K562 (cell line): ENCODE data around the gene GLIPR2. TPM values are rescaled to one million over a fixed set of nuclear protein-coding genes. Genes with fewer than 3 reads are reported as not detected.

ENCODE experiments used
- ATAC-seq: fragments of 200-7000 bp; cut with Tn5 transposase; 3 replicates; pipeline ENCODE4 v1.9.1; 2020; ENCODE audit warnings: moderate library complexity
- BruUV-seq: library from RNA; stranded (reverse); fragments of 400-500 nt; replicated peaks from 2 replicates; lab custom pipeline; 2021; lab: Mats Ljungman, UMichigan
- CTCF ChIA-PET: fragments of 300-600 bp; formaldehyde crosslinking; extraction: SDS; loops from one replicate; lab custom pipeline; 2021; ENCODE audit warnings: low intra/inter-chr PET ratio; lab: Yijun Ruan, JAX
- POLR2A ChIA-PET: fragments of 300-600, 350-650 bp; sonication (Branson Sonifier 250); formaldehyde crosslinking; extraction: SDS; loops from one replicate; lab custom pipeline; 2021; ENCODE audit warnings: antibody characterized with exemption, inconsistent platforms; lab: Yijun Ruan, JAX
- DNase-seq, 4 experiments: peaks; one replicate each; pipeline versions ENCODE4 v3.0.0 to v3.0.0-alpha.2; 2011 to 2018; ENCODE audit warnings: low spot score in 3 of 4, mixed read lengths in 3 of 4; ENCODE audit errors: extremely low read depth in 1 of 4
- FAIRE-seq: peaks from 2 replicates; lab custom pipeline; 2011; peaks lifted over from hg19 to GRCh38; lab: Jason Lieb, UNC
- H2AFZ ChIP-seq: 2 replicates; pipeline ENCODE4 v1.6.0; 2011; ENCODE audit warnings: low read depth, low read length, control low read depth, inconsistent platforms
- H3K27ac ChIP-seq: fragments of 200-600 bp; 3 replicates; pipeline ENCODE4 v1.8.0; 2011; ENCODE audit warnings: low read depth, mild to moderate bottlenecking, control low read depth, inconsistent platforms, low read length, moderate library complexity, mixed read lengths; ENCODE audit errors: extremely low read depth
- H3K27me3 ChIP-seq, 2 experiments: fragments of 300-600 bp in 1 of 2; 2 replicates in 1 of 2; 3 replicates in 1 of 2; pipeline versions ENCODE4 v1.6.0 to v1.8.0; 2011; ENCODE audit warnings: inconsistent platforms in 2 of 2, low read length in 2 of 2, mild to moderate bottlenecking in 1 of 2, mixed read lengths in 1 of 2, moderate library complexity in 1 of 2; ENCODE audit not compliant: control insufficient read depth in 2 of 2, insufficient read depth in 2 of 2
- H3K36me3 ChIP-seq: fragments of 300-600 bp; 3 replicates; pipeline ENCODE4 v1.8.0; 2011; ENCODE audit warnings: mild to moderate bottlenecking, low read length, inconsistent platforms; ENCODE audit not compliant: control insufficient read depth, insufficient read depth
- H3K4me1 ChIP-seq, 2 experiments: fragments of 200-600 bp in 1 of 2; replicated peaks in 1 of 2; 2 replicates in 1 of 2; 3 replicates in 1 of 2; pipeline versions ENCODE4 v1.5.1 to v1.8.0; 2011; ENCODE audit warnings: inconsistent platforms in 2 of 2, low read length in 2 of 2, mild to moderate bottlenecking in 1 of 2, mixed read lengths in 1 of 2, moderate library complexity in 1 of 2; ENCODE audit not compliant: control insufficient read depth in 2 of 2, insufficient read depth in 2 of 2
- H3K4me2 ChIP-seq: 2 replicates; pipeline ENCODE4 v1.6.1; 2011; ENCODE audit warnings: low read length, control low read depth, inconsistent platforms, mixed read lengths; ENCODE audit not compliant: insufficient read depth
- H3K4me3 ChIP-seq: fragments of 200-600 bp; sonication (generic), shearing (Covaris generic); 2 replicates; pipeline ENCODE4 v1.5.1; 2016; ENCODE audit warnings: control low read depth, inconsistent platforms
- H3K79me2 ChIP-seq: fragments of 200-600 bp; 3 replicates; pipeline ENCODE4 v1.8.0; 2011; ENCODE audit warnings: low read length, inconsistent platforms; ENCODE audit not compliant: control insufficient read depth, insufficient read depth
- H3K9ac ChIP-seq, 2 experiments: 2 replicates each; pipeline versions ENCODE4 v1.6.0 to v1.6.1; 2011; ENCODE audit warnings: low read depth in 2 of 2, low read length in 2 of 2, control low read depth in 1 of 2, inconsistent platforms in 1 of 2, mild to moderate bottlenecking in 1 of 2, mixed read lengths in 1 of 2; ENCODE audit not compliant: insufficient read depth in 1 of 2
- H3K9me1 ChIP-seq: one replicate; pipeline ENCODE4 v1.6.0; 2011; ENCODE audit warnings: inconsistent platforms, mild to moderate bottlenecking, low read length, moderate library complexity; ENCODE audit not compliant: control insufficient read depth, insufficient read depth
- H3K9me3 ChIP-seq: replicated peaks from 2 replicates; pipeline ENCODE4 v1.5.1; 2011; ENCODE audit warnings: low read depth, low read length, inconsistent platforms; ENCODE audit not compliant: control insufficient read depth, insufficient read depth
- H4K20me1 ChIP-seq: replicated peaks from 2 replicates; pipeline ENCODE4 v1.6.1; 2011; ENCODE audit warnings: low read length, inconsistent platforms, mixed read lengths; ENCODE audit not compliant: control insufficient read depth, insufficient read depth
- BRD4 ChIP-seq: fragments of 200-600 bp; sonication (generic); IDR thresholded peaks from 2 replicates; pipeline ENCODE4 v1.6.1; 2017; ENCODE audit warnings: inconsistent platforms
- HOXB6 ChIP-seq: fragments of 250-450 bp; sonication (Bioruptor Pico); IDR thresholded peaks from 2 replicates; pipeline ENCODE4 v1.5.1; 2022; ENCODE audit warnings: mild to moderate bottlenecking, borderline replicate concordance
- ILK ChIP-seq: fragments of 450-650 bp; IDR thresholded peaks from 2 replicates; pipeline ENCODE4 v1.6.1; 2016; ENCODE audit warnings: missing genetic modification characterization, low read depth, mild to moderate bottlenecking, missing compliant biosample characterization, moderate library complexity, borderline replicate concordance
- KAT8 ChIP-seq: fragments of 450-650 bp; IDR thresholded peaks from 2 replicates; pipeline ENCODE4 v1.6.1; 2016; ENCODE audit warnings: low read depth, mild to moderate bottlenecking
- MIER1 ChIP-seq: fragments of 450-650 bp; IDR thresholded peaks from 2 replicates; pipeline ENCODE4 v1.6.1; 2016; ENCODE audit warnings: antibody characterized with exemption, mild to moderate bottlenecking, low read depth
- ZNF165 ChIP-seq: fragments of 250-450 bp; sonication (Bioruptor Pico); IDR thresholded peaks from 2 replicates; pipeline ENCODE4 v1.4.0; 2020; ENCODE audit warnings: borderline replicate concordance
- WGBS: fragments of 100-300 bp; shearing (Covaris generic); methylation state at CpG from one replicate; pipeline ENCODE4 v1.1.6; 2016; ENCODE audit warnings: low coverage, mixed read lengths; ENCODE audit not compliant: insufficient coverage; ENCODE audit errors: missing lambda C conversion rate; 5-methylcytosine and 5-hydroxymethylcytosine counted together
- in situ Hi-C: fragments of 300-500 bp; cut with MboI; formaldehyde crosslinking; loops from 4 replicates; pipeline ENCODE4 v1.15.0; 2018; ENCODE audit warnings: inconsistent platforms, mixed read lengths
- intact Hi-C: fragments of 100-400 bp; cut with micrococcal nuclease; formaldehyde crosslinking; loops from 2 replicates; pipeline ENCODE4 v1.14.2; 2022
- polyA plus RNA-seq, 8 experiments: library from polyadenylated mRNA; depleted of rRNA in 4 of 8; stranded (reverse) in 5 of 8; unstranded in 3 of 8; fragments of >200 nt; fragmentation: Nextera tagmentation in 2 of 8; fragmentation: Illumina TruSeq in 1 of 8; extraction: Ambion mirVana in 2 of 8; extraction: Trizol in 1 of 8; gene quantifications; 2 replicates each; pipeline versions ENCODE4 v1.2.1 to v1.2.3, GENCODE V29; 2011 to 2014; ENCODE audit warnings: inconsistent platforms in 1 of 8, missing spikeins in 1 of 8
- total RNA-seq, 7 experiments: library from RNA; depleted of rRNA in 6 of 7; stranded (reverse); fragments of >200 nt in 6 of 7; fragmentation: Illumina TruSeq in 2 of 7; extraction: Trizol in 2 of 7; gene quantifications; 2 replicates each; pipeline versions ENCODE4 v1.2.1 to v1.2.3, GENCODE V29; 2011 to 2021; ENCODE audit warnings: low replicate concordance in 1 of 7
- TF ChIP-seq, protein P1 (sequence below), 2 experiments: fragments of 250-450 bp in 1 of 2; fragments of 450-650 bp in 1 of 2; sonication (Bioruptor Pico) in 1 of 2; IDR thresholded peaks; 2 replicates each; pipeline versions ENCODE4 v1.6.1 to v1.8.0; 2016 to 2021; ENCODE audit warnings: mild to moderate bottlenecking in 2 of 2, moderate library complexity in 2 of 2, missing compliant biosample characterization in 1 of 2, missing genetic modification characterization in 1 of 2

GLIPR2 gene
- total and polyA plus RNA-seq, 9 of the 15 experiments (the other 6 are each of a cell fraction or from before 2014, with no cell fraction given): 1.4 to 8.8 (median 2.9) TPM

GRCh38 chr9:36145970-36146369, 9.4 kb downstream of the GLIPR2 start:
- POLR2A ChIA-PET: no interaction called here
- Histone ChIP-seq H4K20me1 (no peaks in the 10 kb centered on the region), H3K4me2 (no peak overlapping the region), H3K36me3 (no peaks in the 10 kb centered on the region), H3K27ac (no peak overlapping the region), H3K79me2 (peaks cover 3% of the 10 kb centered on the region; the same call in 1 of the 3 replicates), H3K9me3 (no peaks in the 10 kb centered on the region), H3K4me3 (no peak overlapping the region), H3K27me3 (no peaks in the 10 kb centered on the region), H3K4me1 (peaks cover 30 to 46% of the 10 kb centered on the region in 2 experiments; a peak in 4 of 5 replicates), H2AFZ (no peak overlapping the region), H3K9me1 (no peaks in the 10 kb centered on the region), H3K9ac (no peak overlapping the region)
- intact Hi-C loops: no loop called here
- WGBS: 49% methylated on average over 4 of the region's 4 CpGs
- FAIRE-seq: no peak
- in situ Hi-C loops: no loop called here
- BruUV-seq: no TSS peak
- ATAC-seq: no peak
- CTCF ChIA-PET: no interaction called here
- no peak for DNase-seq
- TF ChIP-seq BRD4: no peak
- no peak for TF ChIP-seq ZNF165 (CRISPR knock-in tag)
- no peak for TF ChIP-seq HOXB6 (CRISPR knock-in tag)
- no peak for TF ChIP-seq MIER1
- no peak for TF ChIP-seq KAT8
- no peak for TF ChIP-seq ILK (tag)
- TF ChIP-seq, protein P1, sequence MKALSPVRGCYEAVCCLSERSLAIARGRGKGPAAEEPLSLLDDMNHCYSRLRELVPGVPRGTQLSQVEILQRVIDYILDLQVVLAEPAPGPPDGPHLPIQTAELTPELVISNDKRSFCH (CRISPR knock-in tag; IDR thresholded peaks at IDR 0.05): no peak
- TF ChIP-seq, protein P1 (tag; IDR thresholded peaks at IDR 0.05): no peak
